ENCODE measurements around the gene WIPF2. TPM values are rescaled to one million over a fixed set of nuclear protein-coding genes. Genes with fewer than 3 reads are reported as not detected.

The WIPF2 gene
- total and polyA plus RNA-seq, 2 of the 8 experiments (the other 6 are each of a cell fraction or from before 2014, with no cell fraction given): 6.9 to 25.3 TPM

GRCh38 chr17:40303009-40303657, 84.0 kb downstream of the WIPF2 start:
- Histone ChIP-seq H3K4me1 (replicated peaks in 1 of 4; ENCODE audit: control insufficient read depth in 3 of 4, insufficient read depth in 4 of 4, low read length in 3 of 4) (peaks cover 10 to 19% (median 16%) of the 10 kb centered on the region in 4 experiments), H2BK20ac (ENCODE audit: low read length) (no peak overlapping the region), H3K56ac (replicated peaks; ENCODE audit: insufficient read length, low read depth, low read length) (no peak overlapping the region), H3K27ac (ENCODE audit: low read depth, low read length) (no peak overlapping the region), H2AFZ (ENCODE audit: low read length) (no peak overlapping the region), H3K27me3 (replicated peaks in 1 of 4; ENCODE audit: control insufficient read depth in 3 of 4, extremely low read depth in 1 of 4, insufficient read depth in 3 of 4, low read length in 3 of 4) (peaks cover 0 to 1% (median 0%) of the 10 kb centered on the region in 4 experiments; a peak in 1 of 7 replicates), H2BK5ac (ENCODE audit: low read depth, low read length) (no peak overlapping the region), H3K36me3 (ENCODE audit: control insufficient read depth in 2 of 4, insufficient read depth in 4 of 4, low read length in 3 of 4) (peaks cover 27 to 62% (median 55%) of the 10 kb centered on the region in 4 experiments), H3K9me3 (ENCODE audit: insufficient read depth in 2 of 2, low read depth in 1 of 2, low read length in 1 of 2) (no peaks in the 10 kb centered on the region), H3K14ac (ENCODE audit: insufficient read length) (no peak overlapping the region), H3K18ac (ENCODE audit: extremely low read depth, low read length) (no peak overlapping the region), H3K9ac (replicated peaks in 1 of 4; ENCODE audit: extremely low read depth in 1 of 4, low read depth in 3 of 4, low read length in 3 of 4) (no peak overlapping the region), H2BK15ac (ENCODE audit: low read length) (no peak overlapping the region), H3K4me3 (ENCODE audit: extremely low read depth in 1 of 4, insufficient read depth in 2 of 4, low read depth in 3 of 4, low read length in 4 of 4) (no peak overlapping the region), H4K91ac (replicated peaks; ENCODE audit: insufficient read length, low read length) (no peak overlapping the region), H4K5ac (ENCODE audit: insufficient read length, low read depth, low read length) (no peak overlapping the region), H3K4me2 (ENCODE audit: insufficient read depth in 1 of 2, low read depth in 2 of 2, low read length in 2 of 2) (no peak overlapping the region), H4K20me1 (replicated peaks in 1 of 2; ENCODE audit: control insufficient read depth in 1 of 2, insufficient read depth in 2 of 2, low read length in 2 of 2) (peaks cover 10 to 11% of the 10 kb centered on the region in 2 experiments), H2AK5ac (ENCODE audit: low read depth, low read length) (no peak overlapping the region), H3K23me2 (ENCODE audit: low read depth, low read length) (no peaks in the 10 kb centered on the region), H3K79me2 (ENCODE audit: control insufficient read depth in 1 of 2, insufficient read depth in 2 of 2, low read length in 2 of 2) (peaks cover 0 to 3% of the 10 kb centered on the region in 2 experiments; a peak in 1 of 4 replicates), H3K4ac (replicated peaks; ENCODE audit: insufficient read length, low read depth, low read length) (no peak overlapping the region), H3K23ac (ENCODE audit: insufficient read length) (no peak overlapping the region), H2BK12ac (ENCODE audit: low read depth, low read length) (no peak overlapping the region), H3K79me1 (ENCODE audit: low read depth, low read length) (no peaks in the 10 kb centered on the region), H2BK120ac (replicated peaks; ENCODE audit: low read depth, low read length) (no peak overlapping the region), H4K8ac (ENCODE audit: extremely low read depth, insufficient read depth, low read length) (no peak overlapping the region)
- ChIA-PET POLR2A (ENCODE audit: partially characterized antibody) (interaction anchor here (0.7 to 31.2 kb wide), 7 partner anchors 5 to 72 kb away, joined by 3 to 570 read pairs (median 4); partner anchors contain the start of genes CDC6, GJD3 and RARA), CTCF (ENCODE audit: partially characterized antibody) (interaction anchor here (0.5 to 39.2 kb wide), 27 partner anchors 8 to 257 kb away, joined by 3 to 1198 read pairs (median 4); partner anchors contain the start of genes CDC6, GJD3 and WIPF2)
- TF ChIP-seq ZNF274 (IDR thresholded peaks at IDR 0.05; ENCODE audit: borderline replicate concordance, extremely low read depth, low read length) (no peak), SP2 (IDR thresholded peaks at IDR 0.05; ENCODE audit: low read length) (no peak), EZH2 (IDR thresholded peaks at IDR 0.05; ENCODE audit: low read depth, low read length, severe bottlenecking) (no peak), POLR2A (IDR thresholded peaks at IDR 0.05; ENCODE audit: control extremely low read depth in 1 of 2, low read depth in 2 of 2, low read length in 2 of 2) (peak in 1 of 2 experiments; percentile 57; a peak in 1 of 3 replicates), CTCF (IDR thresholded peaks at IDR 0.05; ENCODE audit: control extremely low read depth in 1 of 3, insufficient read depth in 1 of 3, low read depth in 1 of 3, low read length in 3 of 3) (peak in 2 of 3 experiments; percentile 65 to 66; a peak in 3 of 4 replicates), RAD21 (IDR thresholded peaks at IDR 0.05 in 1 of 2, conservative IDR thresholded peaks at IDR 0.05 in 1 of 2; ENCODE audit: low read depth in 2 of 2, low read length in 2 of 2) (peak; percentile 79 to 86), SUZ12 (IDR thresholded peaks at IDR 0.05; ENCODE audit: low read length) (no peak), SIN3A (conservative IDR thresholded peaks at IDR 0.05 in 1 of 2, IDR thresholded peaks at IDR 0.05 in 1 of 2; ENCODE audit: low read depth in 1 of 2, low read length in 2 of 2) (no peak)
- WGBS, 2 experiments (ENCODE audit: extremely low coverage in 1 of 2, insufficient coverage in 1 of 2, insufficient read length in 1 of 2, insufficient replicate concordance in 2 of 2, low coverage in 1 of 2, low lambda C conversion rate in 2 of 2, missing lambda C conversion rate in 1 of 2): 87% methylated on average over 4 of the region's 4 CpGs; no CpG with 5 or more reads in 1 of the 2 experiments
- FAIRE-seq (no peak), DNase-seq (ENCODE audit: low read depth in 1 of 2, low spot score in 2 of 2) (no peak)
